ENCODE data around the gene MSRB1.

Gene MSRB1, protein sequence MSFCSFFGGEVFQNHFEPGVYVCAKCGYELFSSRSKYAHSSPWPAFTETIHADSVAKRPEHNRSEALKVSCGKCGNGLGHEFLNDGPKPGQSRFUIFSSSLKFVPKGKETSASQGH

DNA sequence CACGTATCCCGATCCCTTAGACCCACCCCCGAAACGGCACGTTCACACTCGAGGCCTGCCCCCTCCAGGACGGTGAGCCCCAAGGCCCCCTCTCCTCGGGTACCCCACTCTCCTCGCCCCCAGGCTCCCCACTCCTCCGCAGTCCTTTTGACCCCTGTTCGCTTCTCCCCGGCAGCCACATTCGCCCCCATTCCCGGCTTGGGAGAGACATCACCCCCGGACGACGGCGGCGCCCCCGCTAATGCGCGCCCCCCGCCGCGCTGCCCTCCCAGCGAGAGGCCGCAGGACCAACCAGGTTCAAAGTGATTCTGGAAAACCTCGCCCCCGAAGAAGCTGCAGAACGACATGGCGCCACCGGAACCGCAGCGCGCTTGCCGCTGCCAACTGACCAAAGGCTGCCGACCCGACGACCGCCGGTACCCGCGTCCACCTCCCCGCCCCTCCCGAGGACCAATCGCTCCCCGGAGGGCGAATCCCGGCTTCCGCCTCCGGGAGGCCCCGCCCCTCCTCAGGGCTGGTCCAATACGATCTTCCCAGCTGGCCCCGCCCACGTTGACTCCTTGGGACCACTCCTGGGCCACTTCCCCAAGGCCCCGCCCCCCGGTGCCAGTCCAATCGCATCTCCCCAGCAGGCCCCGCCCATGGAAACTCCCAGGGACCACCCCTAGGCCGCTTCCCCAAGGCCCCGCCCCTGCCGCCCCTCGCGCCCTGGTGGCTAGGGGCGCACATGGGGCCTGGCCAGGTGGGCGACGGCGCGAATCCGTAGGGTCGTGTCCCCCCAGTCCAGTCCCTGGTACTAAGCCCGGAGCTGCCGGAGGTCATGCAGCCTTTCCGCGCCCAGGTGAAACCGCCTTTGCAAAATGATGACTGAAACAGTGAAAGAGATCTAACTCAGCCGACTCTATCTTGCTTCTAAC, at the start of gene MSRB1:
MSRB1 (minus strand) TSS at position 390 of the 917 bp plus-strand sequence; CDS start at position 347, 43 bp downstream.
- peak; percentile 99 for DNase-seq (ENCODE audit: low spot score)

DNA sequence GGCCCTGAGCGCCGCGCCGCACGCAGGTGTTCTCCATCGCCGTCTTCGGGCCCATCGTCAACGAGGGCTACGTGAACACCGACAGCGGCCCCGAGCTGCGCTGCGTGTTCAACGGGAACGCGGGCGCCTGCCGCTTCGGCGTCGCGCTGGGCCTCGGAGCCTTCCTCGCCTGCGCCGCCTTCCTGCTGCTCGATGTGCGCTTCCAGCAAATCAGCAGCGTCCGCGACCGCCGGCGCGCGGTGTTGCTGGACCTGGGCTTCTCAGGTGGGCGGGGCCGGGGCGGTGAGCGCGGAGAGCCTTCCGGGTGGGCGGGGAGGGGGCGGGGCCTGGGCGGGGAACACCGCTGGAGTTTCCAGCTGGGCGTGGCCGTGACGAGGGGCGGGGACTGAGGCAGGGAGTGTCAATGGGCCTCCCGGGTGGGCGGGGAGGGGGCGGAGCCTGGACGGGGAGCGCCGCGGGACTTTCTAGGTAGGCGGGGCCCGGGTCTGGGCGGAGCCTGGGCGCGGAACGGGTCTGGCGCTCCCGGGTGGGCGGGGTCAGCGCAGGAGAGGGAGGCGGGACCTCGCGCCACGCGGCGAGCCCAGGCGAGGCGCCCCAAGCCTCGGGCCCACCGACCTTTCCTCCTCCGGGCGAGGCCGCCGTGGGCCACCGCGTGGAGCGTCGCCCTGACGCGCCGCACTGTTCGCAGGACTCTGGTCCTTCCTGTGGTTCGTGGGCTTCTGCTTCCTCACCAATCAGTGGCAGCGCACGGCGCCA, 49.1 kb upstream of the MSRB1 start:
- DNase-seq (ENCODE audit: low spot score), result peak; percentile 66

DNA sequence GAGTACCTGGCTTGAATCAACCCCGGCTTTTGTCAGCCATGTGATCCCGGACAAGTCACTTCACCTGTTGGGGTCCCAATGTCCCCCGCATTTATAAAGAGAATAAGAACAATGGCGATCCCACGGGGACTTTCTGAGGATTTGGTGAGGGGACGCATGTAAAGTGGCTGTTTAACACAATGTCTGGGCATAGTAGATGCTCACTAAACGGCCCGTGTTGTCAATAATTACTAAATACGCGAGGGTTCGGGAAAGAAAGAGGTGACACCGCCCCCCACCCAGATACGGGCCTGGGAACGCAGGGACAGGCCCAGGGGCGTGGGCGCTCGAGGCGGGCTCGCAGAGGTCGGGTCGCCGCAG, 48.6 kb upstream of the MSRB1 start:
- no peak for DNase-seq (ENCODE audit: low spot score)

DNA sequence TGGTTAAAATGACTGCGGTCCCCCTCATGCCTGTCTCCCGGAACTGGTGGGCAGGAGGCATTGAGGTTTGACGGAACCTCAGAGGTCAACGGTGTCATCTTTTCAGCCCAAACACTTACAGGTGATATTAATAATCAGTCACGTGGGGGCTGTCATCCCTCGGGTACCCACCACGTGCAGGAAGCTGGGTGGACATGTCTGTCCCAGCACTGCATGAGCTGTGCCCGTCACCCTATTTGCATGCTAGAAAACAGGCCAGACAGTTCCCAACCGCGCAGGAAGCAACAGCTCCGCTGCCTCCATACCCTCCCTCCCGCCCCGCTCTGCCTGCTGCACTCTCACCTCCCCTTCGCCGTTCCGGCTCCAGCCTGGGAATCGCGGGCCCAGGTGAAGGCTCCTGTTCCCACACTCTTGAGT, 48.1 kb upstream of the MSRB1 start:
- DNase-seq (ENCODE audit: low spot score), result no peak

DNA sequence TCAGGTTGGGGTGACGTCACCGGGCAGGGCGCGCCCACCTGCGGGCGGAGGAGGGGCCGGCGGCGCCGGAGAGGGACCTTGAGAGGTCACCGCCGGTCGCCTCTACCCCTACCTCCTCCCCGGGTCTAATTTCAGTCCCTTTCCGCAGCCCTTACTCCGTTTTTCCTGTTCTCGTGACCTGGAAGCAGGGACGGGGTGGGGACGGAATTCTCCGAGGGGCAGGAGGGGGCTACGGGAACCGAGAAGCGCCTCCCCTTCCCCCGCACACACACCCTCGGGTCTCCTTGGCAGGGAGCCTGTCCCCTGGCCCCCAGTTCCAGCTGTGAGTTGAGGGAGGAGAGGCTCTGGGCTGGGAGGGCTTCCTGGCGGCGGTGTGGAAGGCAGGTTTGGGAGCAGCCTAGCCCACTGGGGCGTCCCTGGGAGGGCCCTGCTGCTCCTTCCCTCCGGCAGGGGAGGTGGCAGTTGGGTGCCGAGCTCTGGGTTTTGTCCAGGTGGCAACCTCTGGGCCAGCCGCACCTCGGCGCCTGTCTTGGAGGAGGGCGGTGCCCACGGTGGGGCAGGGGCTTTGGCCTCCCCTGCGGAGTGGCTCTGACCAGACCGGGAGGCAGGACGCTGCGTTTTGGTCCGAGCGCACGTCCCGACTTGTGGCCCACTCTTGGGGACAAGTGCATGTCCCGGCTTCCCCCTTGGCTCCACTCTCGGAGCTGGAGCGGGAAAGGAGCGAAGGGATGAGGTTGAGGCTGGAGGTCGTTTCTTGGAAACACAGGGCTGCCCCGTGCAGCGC, 47.5 kb upstream of the MSRB1 start:
- peak; percentile 49 for DNase-seq (ENCODE audit: low spot score)

DNA sequence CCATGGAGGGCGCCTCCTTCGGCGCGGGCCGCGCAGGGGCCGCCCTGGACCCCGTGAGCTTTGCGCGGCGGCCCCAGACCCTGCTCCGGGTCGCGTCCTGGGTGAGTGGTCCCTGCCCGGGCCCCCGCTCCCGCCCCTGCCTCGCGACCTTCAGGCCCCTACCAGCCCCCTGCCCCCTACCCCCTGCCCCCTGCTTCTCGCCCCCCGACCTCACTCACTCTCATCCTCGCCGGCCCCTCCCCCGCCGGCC, 47.0 kb upstream of the MSRB1 start:
- DNase-seq (ENCODE audit: low spot score), result no peak

DNA sequence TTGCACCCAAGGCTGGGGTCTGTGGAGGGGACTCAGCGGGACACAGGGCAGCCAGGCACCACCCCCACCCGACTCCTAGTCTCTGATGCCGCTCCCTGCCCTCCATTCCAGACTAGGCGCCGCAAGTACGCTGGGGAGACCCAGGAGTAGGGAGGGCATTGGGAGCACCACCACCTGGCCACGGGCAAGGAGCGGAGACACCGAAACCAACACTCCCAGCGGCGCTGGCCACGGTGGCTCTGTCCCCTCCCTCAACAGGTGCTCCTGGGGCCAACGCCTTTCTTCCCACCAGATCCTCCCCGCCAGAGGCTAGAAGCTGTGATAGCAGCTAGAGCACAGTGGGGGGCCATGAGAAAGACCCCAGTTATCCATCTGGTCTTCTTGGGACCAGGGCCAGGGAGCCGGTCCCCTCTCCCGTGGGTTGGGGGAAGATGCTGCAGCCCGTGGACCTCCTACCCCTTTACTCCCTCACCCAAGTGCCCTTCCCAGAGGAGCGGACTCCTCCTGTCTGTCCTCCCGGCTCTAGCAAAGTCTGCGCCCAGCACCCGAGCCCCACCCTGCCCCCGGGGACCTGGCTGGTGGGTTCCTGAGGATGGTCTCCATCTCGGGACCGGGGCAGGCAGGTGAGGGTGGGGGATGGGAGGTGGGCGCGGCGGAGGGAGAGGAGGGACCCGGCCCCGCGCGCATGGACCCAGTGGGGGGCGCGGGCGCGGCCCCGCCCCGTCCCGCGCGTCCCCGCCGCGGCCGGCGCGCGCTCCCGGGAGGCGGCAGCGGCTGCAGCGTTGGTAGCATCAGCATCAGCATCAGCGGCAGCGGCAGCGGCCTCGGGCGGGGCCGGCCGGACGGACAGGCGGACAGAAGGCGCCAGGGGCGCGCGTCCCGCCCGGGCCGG, 46.5 kb upstream of the MSRB1 start, which contains the start of gene SYNGR3:
SYNGR3 (plus strand) TSS at position 762 of the 892 bp plus-strand sequence. CDS start 133 bp downstream, outside the sequence.
- DNase-seq (ENCODE audit: low spot score), result no peak

DNA sequence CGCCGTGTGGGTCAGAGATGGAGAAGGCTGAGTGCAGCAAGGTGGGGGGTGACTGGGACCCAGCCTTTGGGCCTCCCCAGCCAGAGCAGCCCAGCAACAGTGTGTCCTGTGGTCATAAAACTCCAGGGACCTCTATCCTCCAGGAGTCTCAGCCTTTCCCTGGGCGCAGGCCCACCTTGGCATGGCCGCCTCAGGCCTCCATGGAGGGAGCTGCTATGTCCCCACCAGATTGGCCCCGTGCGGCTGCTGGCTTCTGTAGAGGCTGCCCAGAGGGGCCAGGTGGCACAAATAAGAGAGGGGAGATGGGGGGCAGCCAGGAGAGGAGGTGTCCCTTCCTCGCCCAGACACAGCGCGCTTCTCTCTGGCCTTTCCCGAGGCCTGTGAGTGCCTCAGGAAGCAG, 44.2 kb upstream of the MSRB1 start:
- DNase-seq (ENCODE audit: low spot score), result no peak

DNA sequence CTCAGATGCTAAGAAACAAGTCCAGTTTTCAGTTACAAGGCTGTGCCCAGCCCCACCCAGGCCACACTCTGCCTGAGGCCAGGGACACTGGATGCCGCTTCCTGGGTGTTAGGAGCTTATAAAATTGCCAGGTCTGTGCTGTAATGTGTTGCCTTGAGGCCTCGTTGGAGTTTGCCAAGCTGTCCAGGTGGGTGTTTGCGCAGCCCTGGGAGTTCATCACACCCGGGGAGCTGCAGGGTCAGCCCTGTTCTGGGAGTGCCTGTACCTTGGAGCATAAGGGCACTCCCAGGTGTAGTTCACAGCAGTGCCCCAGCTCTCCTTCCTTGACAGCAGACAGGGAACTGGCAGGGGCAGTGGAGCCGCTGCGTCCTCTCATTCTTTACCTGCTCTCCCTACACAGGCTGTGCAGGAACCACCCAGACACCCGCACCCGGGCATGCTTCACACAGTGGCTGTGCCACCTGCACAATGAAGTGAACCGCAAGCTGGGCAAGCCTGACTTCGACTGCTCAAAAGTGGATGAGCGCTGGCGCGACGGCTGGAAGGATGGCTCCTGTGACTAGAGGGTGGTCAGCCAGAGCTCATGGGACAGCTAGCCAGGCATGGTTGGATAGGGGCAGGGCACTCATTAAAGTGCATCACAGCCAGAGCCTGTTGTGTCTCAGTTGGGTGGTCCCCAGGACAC, 42.6 kb upstream of the MSRB1 start:
- DNase-seq (ENCODE audit: low spot score), result no peak

DNA sequence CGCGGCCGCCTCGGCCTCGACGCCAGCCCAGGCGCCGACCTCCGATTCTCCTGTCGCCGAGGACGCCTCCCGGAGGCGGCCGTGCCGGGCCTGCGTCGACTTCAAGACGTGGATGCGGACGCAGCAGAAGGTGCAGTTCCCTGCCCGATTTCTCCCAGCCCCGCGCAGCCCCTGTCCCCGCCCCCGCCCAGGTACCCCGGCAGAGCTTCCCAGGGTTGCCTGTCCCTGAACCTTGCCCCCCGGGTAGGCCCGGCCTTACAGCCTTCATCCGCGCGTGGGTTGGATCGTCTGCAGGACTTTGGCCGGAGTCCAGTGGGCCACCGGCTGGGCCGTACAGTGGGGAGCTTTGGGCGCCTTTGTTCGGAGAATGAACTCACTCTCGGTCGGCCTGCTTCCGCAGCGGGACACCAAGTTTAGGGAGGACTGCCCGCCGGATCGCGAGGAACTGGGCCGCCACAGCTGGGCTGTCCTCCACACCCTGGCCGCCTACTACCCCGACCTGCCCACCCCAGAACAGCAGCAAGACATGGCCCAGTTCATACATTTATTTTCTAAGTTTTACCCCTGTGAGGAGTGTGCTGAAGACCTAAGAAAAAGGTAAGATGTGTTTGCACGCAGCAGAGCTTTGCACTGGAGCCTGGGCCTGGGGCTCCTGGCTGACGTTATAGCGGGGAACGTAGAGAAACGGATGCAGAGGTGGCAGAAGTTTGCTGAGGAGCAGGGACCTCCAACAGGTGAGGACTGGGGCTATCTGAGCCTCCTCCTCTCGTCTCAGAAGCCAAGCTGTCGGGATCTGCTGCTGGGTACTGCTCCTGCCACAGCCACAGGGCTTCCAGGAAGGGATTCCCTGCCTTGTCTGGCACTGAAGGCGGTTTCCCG, 41.6 kb upstream of the MSRB1 start:
- DNase-seq (ENCODE audit: low spot score), result no peak

DNA sequence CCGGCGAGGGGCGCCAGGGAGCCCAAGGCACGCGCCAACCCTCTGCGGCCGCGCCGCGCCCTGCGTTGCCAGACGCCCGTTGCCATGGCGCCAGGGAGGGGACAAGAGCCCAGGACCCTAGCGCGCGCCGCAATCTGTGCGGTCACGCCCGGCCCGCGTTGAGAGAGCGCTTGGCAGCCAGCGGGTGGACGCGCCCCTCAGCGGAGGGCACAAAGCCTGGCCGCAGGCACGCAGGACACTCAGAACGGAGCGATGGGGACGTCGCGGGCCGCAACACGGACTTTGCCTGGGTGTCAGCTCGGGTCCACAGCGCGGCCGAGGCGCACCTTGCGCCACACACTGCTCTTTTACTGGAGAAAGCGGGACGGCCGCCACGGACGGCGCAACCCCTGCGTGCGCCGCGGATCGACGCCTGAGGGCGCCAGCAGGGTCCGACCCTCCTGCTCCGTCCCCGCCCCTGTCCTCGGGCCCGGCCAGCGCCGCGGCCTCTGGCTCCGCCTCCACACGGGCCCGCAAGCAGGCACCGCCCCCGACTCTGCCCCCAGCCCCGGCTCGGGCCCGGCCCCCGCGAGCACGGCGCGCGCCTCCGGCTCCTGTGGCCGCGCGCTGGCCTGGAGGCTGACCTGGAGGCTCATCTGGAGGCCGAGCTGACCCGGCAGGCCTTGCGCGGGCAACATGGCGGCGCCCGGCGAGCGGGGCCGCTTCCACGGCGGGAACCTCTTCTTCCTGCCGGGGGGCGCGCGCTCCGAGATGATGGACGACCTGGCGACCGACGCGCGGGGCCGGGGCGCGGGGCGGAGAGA, 40.7 kb upstream of the MSRB1 start, which contains the start of gene GFER:
GFER (plus strand) TSS at position 650 of the 803 bp plus-strand sequence; CDS start at position 676, 26 bp downstream.
- peak; percentile 85 for DNase-seq (ENCODE audit: low spot score)

DNA sequence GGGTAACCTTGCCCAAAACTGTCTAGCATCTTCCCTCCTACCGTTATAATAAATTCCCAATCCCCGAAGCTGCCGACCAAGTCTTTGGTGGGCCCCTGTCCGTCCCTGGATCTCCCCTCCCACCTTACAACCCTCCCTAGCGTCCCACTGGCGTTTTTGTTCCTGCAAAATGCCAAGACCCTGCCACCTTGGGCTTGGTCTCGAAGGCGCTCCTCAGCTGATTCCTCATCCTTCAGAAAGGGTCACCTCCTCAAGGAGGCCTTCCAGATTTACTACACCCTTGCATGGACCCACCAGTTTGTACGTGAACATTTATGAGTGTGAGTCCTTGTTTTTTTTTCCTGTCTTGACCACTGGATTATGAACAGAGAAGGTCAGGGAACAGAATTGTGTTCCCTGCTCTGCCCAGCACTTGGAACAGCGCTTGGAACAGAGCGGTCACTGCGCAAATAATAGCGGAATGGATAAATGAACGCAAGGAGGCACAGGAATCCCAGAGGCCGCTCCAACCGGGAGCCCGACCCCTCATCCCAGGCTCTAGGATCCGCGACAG, 40.1 kb upstream of the MSRB1 start:
- DNase-seq (ENCODE audit: low spot score), result no peak

DNA sequence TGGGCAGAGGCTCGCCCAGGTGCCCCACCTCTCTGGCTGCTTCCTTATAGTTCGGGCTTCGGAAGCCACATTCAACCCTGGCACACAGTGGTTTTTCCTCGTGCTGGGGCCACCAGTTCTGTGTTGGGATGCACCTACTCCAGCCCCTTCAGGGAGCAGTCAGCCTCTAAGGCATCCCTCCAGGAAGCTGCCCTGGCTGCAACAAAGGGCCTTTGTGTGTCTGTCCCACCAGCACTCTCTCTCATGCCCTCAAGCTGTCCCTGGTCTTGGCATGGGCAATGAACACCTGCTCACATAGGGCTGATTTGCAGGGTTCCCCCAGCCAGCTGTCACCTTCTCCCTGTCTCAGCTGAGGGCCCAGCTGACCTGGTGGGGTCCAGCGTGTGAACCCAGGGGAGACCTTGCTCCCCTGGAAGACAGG, 39.0 kb upstream of the MSRB1 start:
- DNase-seq (ENCODE audit: low spot score), result no peak

DNA sequence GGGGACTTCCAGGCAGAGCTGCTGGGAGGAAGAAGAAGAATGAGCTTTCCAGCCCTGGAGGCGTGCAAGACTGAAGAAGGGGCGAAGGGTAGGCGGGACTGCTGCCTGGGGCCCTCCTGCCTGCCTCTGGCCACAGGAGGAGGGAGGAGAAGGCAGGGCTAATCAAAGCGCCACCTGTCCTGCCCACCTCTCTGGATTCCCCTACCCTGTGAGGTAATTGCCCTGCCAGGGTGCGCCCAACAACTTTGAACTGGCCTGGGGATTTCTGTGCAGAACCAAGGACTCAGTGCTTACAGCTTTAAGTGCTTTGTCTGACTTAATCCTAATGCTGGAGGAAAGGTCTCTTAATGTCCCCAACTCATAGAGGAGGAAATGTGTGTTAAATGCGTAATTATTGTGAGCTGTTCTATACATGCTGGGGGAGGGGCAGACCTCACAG, 38.4 kb upstream of the MSRB1 start, which contains the start of gene NOXO1:
NOXO1 (minus strand) TSS at position 72 of the 439 bp plus-strand sequence. CDS start 290 bp downstream, outside the sequence.
- no peak for DNase-seq (ENCODE audit: low spot score)

DNA sequence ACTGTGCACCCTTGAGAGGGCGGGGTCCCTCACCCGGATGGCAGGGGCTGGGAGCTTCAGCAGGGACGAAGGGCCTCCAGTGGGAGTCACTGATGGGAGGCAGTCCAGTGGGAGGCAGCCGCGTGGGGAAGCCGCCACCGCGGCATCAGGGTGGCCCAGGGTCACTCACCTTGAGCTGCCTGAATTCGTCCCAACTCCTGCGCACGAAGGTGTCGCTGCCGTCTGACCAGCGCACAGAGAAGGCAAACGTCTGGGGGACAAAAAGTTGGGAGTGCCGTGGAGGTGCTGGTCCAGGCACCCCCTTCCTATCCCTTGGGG, 37.7 kb upstream of the MSRB1 start:
- DNase-seq (ENCODE audit: low spot score), result no peak

DNA sequence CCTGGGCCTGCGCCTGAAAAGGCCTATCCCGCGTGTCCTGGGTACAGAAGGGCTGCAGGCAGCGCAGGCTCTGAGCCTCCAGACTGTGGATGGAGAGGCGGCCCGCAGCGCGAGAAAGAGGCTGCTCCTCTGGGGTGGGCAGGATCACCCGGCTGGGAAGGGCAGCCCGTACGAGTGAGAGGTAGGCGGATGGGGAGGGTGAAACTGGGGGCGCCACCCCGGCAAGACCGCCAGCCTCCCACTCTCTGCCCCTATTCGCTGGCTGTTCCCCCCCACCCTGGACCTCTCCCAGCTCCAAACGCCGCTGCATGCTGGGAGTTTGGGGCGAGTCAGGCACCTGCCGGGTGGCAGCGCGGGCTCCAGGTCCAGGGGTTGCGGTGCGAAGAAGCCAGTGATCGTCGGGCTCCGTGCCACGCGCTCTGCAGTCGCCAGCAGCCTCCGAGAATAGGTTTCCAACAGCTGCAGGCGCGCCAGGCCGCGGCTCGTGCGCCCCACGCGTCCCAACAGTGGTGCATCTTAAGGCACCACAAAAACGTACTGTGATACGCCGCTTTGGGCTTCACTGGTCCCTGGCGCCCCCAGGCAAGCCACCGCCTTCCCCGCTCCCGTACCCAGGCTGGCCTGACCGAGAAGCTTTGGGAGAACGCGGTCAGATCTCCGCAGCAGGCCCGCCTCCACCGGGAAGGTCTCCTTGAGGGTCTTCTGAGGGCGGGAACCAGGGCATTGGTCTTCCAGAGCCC, 37.2 kb upstream of the MSRB1 start:
- DNase-seq (ENCODE audit: low spot score), result no peak

DNA sequence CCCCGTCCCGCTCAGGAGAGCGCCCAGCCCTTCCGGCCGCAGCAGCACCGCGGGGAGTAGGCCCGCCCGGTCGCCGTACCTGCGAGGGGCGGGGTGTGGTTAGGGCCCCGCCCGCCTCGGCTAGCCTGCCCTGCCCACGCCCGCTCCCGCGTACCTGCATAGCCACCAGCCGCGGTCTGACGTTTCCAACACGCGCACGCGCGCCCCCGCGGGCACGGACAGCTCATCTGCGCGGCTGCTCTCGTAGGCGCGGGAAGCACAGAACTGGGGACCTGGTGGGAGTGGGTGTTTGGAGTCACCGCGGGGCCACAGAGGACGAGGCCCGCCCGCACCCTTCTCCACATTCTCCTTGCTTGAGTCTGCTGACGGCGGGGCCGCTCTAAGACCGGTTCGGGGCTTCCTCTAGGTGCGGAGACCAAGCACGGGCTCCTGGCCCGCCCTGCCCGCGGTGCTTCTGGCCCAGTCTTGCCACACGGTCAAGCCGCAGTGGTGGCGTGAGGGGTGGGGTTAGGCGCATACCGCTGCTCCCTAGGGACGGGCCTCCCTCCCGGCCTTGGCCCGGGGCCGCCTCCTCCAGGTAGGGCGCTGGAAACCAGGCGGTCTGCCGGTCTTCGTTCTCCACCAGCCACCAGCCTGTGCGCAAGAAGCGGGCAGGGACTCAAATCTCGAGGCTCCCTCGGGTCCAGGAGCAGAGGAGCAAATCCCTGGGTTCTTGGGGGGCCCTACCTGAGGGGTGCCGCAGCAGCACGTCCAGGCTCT, 36.5 kb upstream of the MSRB1 start:
- peak; percentile 60 for DNase-seq (ENCODE audit: low spot score)

All from cerebellar cortex (tissue), 1 donor.